ENCODE results near the gene PLCXD1. TPM values are rescaled to one million over a fixed set of nuclear protein-coding genes. Genes with fewer than 3 reads are reported as not detected.

PLCXD1 gene
- total RNA-seq, 1 donor from 2014 or later = 25.9 TPM

DNA sequence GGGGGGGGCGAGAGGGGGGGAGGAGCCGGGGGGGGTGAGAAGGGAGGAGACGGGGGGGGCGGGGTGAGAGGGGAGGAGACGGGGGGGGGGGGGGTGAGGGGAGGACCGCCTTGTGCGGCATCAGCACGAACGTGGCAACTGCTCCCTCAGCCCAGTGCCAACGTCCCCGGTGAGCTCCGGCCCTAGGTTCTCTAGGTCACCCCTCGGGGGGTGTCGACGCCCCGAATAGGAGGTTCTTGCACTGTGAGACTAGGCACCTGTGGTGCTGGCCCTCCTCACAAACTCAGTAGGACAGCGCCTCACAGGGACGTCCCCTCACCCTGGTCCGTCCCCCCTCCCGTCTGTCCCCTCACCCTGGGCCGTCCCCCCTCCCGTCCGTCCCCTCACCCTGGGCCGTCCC, 58.9 kb downstream of the PLCXD1 start:
- TF ChIP-seq EZH2 (IDR thresholded peaks at IDR 0.05; ENCODE audit: insufficient read depth, low read length) = no peak
- TF ChIP-seq, protein P1, sequence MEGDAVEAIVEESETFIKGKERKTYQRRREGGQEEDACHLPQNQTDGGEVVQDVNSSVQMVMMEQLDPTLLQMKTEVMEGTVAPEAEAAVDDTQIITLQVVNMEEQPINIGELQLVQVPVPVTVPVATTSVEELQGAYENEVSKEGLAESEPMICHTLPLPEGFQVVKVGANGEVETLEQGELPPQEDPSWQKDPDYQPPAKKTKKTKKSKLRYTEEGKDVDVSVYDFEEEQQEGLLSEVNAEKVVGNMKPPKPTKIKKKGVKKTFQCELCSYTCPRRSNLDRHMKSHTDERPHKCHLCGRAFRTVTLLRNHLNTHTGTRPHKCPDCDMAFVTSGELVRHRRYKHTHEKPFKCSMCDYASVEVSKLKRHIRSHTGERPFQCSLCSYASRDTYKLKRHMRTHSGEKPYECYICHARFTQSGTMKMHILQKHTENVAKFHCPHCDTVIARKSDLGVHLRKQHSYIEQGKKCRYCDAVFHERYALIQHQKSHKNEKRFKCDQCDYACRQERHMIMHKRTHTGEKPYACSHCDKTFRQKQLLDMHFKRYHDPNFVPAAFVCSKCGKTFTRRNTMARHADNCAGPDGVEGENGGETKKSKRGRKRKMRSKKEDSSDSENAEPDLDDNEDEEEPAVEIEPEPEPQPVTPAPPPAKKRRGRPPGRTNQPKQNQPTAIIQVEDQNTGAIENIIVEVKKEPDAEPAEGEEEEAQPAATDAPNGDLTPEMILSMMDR (IDR thresholded peaks at IDR 0.05; ENCODE audit: insufficient read depth, low read depth, low read length) = no peak
- H4K20me1 ChIP-seq (ENCODE audit: insufficient read depth, low read length) = no peaks in the 10 kb centered on the region
- DNase-seq (ENCODE audit: low read depth) (no peak), FAIRE-seq (no peak)
- Mint-ChIP-seq H3K9me3 (ENCODE audit: unreplicated experiment) (peaks cover 18% of the 10 kb centered on the region), H3K36me3 (ENCODE audit: low read depth, unreplicated experiment) (peaks cover 26% of the 10 kb centered on the region), H3K4me3 (ENCODE audit: unreplicated experiment) (no peak overlapping the region), H3K27ac (ENCODE audit: unreplicated experiment) (no peak overlapping the region), H3K27me3 (ENCODE audit: low read depth, unreplicated experiment) (no peaks in the 10 kb centered on the region), H3K4me1 (ENCODE audit: low read depth, unreplicated experiment) (no peaks in the 10 kb centered on the region)
- no peaks in the 10 kb centered on the region for H3K79me2 ChIP-seq (ENCODE audit: insufficient read depth, low read length)
- no peak overlapping the region for H3K4me2 ChIP-seq (ENCODE audit: low read length)
- no peaks in the 10 kb centered on the region for H3K4me1 ChIP-seq (ENCODE audit: insufficient read depth, low read length)
- no peak overlapping the region for H3K4me3 ChIP-seq (ENCODE audit: insufficient read depth, low read depth, low read length)
- H2AFZ ChIP-seq (ENCODE audit: low read depth, low read length) = no peak overlapping the region
- H3K27me3 ChIP-seq (ENCODE audit: insufficient read depth, low read length) = no peaks in the 10 kb centered on the region
- H3K27ac ChIP-seq (ENCODE audit: low read depth, low read length) = no peak overlapping the region
- no peaks in the 10 kb centered on the region for H3K36me3 ChIP-seq (ENCODE audit: insufficient read depth, low read length)
- H3K9ac ChIP-seq (ENCODE audit: low read length) = no peak overlapping the region
- H3K9me3 ChIP-seq (ENCODE audit: insufficient read depth, low read depth, low read length) = no peaks in the 10 kb centered on the region

DNA sequence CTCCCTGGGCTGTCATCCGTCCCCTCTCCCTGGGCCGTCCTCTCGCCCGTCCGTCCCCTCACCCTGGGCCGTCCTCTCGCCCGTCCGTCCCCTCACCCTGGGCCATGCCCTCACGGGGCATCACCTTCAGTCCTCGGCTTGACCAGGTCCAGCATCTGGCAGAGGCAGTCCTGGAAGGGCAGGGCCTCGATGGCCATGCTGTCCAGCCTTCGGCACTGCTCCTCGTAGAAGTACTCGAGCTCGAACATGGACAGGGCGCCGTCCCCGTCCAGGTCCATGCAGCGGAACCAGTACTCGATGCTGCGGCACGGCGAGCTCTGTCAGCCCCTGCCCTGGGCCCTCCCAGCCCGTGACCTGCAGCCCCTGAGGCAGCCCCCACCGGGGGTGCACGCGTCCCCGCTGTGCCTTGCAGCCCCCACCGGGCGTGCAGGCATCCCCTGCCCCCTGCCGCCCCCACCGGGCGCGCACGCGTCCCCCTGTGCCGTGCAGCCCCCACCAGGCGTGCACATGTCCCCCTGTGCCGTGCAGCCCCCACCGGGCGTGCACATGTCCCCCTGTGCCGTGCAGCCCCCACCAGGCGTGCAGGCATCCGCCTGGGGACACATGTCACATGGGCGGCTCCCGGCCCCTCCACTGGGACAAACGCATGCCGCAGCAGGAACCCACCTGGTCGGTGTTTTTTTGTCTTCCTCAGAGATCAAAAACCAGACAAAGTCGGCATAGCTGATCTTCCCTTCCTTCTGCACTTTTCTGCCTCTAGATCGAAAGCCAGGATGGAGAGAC, 59.7 kb downstream of the PLCXD1 start:
- Histone ChIP-seq H3K9ac (ENCODE audit: low read length) (no peak overlapping the region), H3K79me2 (ENCODE audit: insufficient read depth, low read length) (no peaks in the 10 kb centered on the region), H4K20me1 (ENCODE audit: insufficient read depth, low read length) (no peaks in the 10 kb centered on the region), H3K27ac (ENCODE audit: low read depth, low read length) (no peak overlapping the region), H3K4me3 (ENCODE audit: insufficient read depth, low read depth, low read length) (no peak overlapping the region), H2AFZ (ENCODE audit: low read depth, low read length) (no peak overlapping the region), H3K36me3 (ENCODE audit: insufficient read depth, low read length) (no peaks in the 10 kb centered on the region), H3K4me1 (ENCODE audit: insufficient read depth, low read length) (no peaks in the 10 kb centered on the region), H3K27me3 (ENCODE audit: insufficient read depth, low read length) (no peaks in the 10 kb centered on the region), H3K4me2 (ENCODE audit: low read length) (no peak overlapping the region), H3K9me3 (ENCODE audit: insufficient read depth, low read depth, low read length) (no peaks in the 10 kb centered on the region)
- Mint-ChIP-seq H3K4me1 (ENCODE audit: low read depth, unreplicated experiment) (no peaks in the 10 kb centered on the region), H3K36me3 (ENCODE audit: low read depth, unreplicated experiment) (peaks cover 26% of the 10 kb centered on the region), H3K27me3 (ENCODE audit: low read depth, unreplicated experiment) (no peaks in the 10 kb centered on the region), H3K27ac (ENCODE audit: unreplicated experiment) (peak overlapping the region; percentile 34), H3K4me3 (ENCODE audit: unreplicated experiment) (no peak overlapping the region), H3K9me3 (ENCODE audit: unreplicated experiment) (peaks cover 14% of the 10 kb centered on the region)
- FAIRE-seq = no peak
- no peak for DNase-seq (ENCODE audit: low read depth)
- no peak for TF ChIP-seq EZH2 (IDR thresholded peaks at IDR 0.05; ENCODE audit: insufficient read depth, low read length)
- TF ChIP-seq, protein P1 (IDR thresholded peaks at IDR 0.05; ENCODE audit: insufficient read depth, low read depth, low read length) = no peak

DNA sequence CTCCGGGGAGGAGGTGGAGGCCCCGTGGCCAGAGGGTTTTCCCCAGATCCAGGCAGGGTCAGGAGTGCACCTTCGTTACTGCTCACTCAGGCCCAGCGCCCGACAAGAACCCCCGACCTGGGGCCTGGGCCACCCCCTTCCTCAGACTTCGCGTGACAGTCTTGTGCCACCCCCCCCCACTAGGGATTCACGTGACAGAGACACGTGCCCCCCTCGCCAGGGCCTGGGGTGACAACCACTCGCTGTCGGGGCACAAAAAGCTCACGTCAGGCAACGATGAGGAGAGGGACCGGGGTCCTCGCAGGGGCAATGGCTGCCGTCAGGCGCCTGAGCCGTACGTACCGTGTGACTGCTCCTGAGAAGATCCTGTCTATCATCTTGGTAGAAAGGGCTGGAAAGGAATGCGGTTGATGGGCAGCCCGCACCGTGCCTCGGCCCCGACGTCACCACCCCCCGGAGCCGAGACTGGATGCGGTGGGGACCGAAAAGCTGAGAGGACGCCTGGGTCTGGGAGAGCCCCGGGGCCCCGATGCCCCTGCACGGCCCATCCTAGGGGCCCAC, 60.4 kb downstream of the PLCXD1 start:
- H3K4me2 ChIP-seq (ENCODE audit: low read length) = no peak overlapping the region
- H4K20me1 ChIP-seq (ENCODE audit: insufficient read depth, low read length) = no peaks in the 10 kb centered on the region
- TF ChIP-seq, protein P1 (IDR thresholded peaks at IDR 0.05; ENCODE audit: insufficient read depth, low read depth, low read length) = no peak
- TF ChIP-seq EZH2 (IDR thresholded peaks at IDR 0.05; ENCODE audit: insufficient read depth, low read length) = no peak
- Mint-ChIP-seq H3K9me3 (ENCODE audit: unreplicated experiment) (peaks cover 8% of the 10 kb centered on the region), H3K27ac (ENCODE audit: unreplicated experiment) (no peak overlapping the region), H3K4me1 (ENCODE audit: low read depth, unreplicated experiment) (no peaks in the 10 kb centered on the region), H3K36me3 (ENCODE audit: low read depth, unreplicated experiment) (peaks cover 20% of the 10 kb centered on the region), H3K4me3 (ENCODE audit: unreplicated experiment) (no peak overlapping the region), H3K27me3 (ENCODE audit: low read depth, unreplicated experiment) (no peaks in the 10 kb centered on the region)
- FAIRE-seq = no peak
- no peaks in the 10 kb centered on the region for H3K9me3 ChIP-seq (ENCODE audit: insufficient read depth, low read depth, low read length)
- no peaks in the 10 kb centered on the region for H3K27me3 ChIP-seq (ENCODE audit: insufficient read depth, low read length)
- no peak for DNase-seq (ENCODE audit: low read depth)
- no peak overlapping the region for H3K4me3 ChIP-seq (ENCODE audit: insufficient read depth, low read depth, low read length)
- H3K9ac ChIP-seq (ENCODE audit: low read length) = no peak overlapping the region
- no peaks in the 10 kb centered on the region for H3K79me2 ChIP-seq (ENCODE audit: insufficient read depth, low read length)
- no peak overlapping the region for H2AFZ ChIP-seq (ENCODE audit: low read depth, low read length)
- no peaks in the 10 kb centered on the region for H3K4me1 ChIP-seq (ENCODE audit: insufficient read depth, low read length)
- no peak overlapping the region for H3K27ac ChIP-seq (ENCODE audit: low read depth, low read length)
- H3K36me3 ChIP-seq (ENCODE audit: insufficient read depth, low read length) = no peaks in the 10 kb centered on the region
